ENCODE data around the gene KIF1B.
"Not testable (repeated sequence)": the region's sequence is repeated elsewhere in the genome, so short reads cannot be mapped to it uniquely, and the experiment has no call there.

KIF1B gene

DNA sequence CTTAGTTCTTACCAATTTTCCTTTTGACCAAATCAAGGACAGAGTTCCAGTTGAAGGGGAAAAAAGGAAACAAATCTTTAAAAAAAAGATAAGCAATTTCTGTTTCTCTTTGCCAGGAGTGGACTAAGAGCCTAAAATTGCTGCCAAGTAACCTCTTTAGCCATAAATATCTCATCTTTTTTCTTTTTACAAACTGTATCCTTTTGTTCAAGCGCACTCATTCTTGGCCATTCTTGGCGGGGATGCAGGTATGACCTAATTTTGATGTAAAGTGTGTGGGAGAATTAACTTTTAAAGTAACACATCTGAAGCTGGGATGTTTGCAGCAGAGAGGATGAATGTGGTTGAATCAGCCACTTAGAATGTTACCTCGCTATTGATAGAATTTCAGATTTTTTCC lies 13.4 kb upstream of the KIF1B start:
- no peak for DNase-seq

DNA sequence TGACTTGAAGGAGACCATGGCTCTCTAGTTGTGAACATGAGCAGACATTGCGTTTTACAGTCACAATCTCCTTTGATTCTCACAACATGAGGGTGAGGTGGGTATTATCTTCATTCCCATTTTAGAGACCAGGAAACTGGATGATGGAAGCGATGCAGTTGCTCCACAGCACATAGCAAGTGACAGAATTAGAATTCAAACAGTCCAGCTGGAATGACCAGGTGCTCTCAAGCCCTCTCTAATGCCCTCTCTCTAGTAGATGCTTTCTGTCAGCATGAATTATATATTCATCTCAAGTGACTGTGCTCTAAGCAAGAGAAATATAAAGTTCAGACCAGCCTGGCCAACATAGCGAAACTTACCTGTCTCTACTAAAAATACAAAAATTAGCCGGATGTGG lies 9.8 kb upstream of the KIF1B start:
- no peak for DNase-seq

DNA sequence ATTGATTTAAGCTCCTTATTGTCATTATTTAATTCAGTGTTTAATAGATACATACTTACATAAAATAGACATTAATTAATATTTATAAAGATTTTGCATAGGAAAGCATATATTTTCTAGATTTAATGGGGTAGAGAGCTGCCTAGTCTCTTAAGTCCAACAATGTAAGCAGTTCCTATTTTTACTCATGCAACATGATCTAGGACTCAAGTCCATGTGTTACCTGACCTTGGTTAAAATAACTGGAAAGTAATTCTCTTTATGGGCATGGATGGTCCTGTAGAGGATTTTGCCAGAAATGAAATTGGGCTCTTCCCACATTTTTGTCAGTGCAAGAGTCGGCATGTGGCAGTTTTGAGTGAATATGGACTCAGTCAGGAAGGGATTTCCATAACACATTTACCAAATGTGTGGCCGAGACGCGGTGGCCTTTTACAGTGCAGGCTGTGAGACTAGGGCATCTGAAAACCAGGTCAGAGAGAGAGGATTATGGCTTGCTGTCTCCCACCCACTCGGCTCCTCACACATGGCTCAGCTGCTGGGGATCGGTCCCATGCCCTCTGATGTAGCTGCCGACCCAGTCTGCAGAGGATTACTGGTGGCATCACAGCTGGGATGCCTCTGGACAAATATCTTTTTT lies 6.2 kb upstream of the KIF1B start:
- DNase-seq = no peak

DNA sequence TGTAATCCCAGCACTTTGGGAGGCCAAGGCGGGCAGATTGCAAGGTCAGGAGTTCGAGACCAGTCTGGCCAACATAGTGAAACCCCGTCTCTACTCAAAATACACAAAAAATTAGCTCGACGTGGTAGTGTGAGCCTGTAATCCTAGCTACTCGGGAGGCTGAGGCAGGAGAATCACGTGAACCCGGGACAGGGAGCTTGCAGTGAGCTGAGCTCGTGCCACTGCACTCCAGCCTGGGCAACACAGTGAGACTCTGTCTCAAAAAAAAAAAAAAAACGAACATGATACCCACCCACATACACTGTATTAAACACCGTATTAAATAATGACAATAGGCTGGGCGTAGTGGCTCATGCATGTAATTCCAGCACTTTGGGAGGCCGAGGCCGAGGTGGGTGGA lies 5.2 kb upstream of the KIF1B start:
- DNase-seq = not testable (repeated sequence)

DNA sequence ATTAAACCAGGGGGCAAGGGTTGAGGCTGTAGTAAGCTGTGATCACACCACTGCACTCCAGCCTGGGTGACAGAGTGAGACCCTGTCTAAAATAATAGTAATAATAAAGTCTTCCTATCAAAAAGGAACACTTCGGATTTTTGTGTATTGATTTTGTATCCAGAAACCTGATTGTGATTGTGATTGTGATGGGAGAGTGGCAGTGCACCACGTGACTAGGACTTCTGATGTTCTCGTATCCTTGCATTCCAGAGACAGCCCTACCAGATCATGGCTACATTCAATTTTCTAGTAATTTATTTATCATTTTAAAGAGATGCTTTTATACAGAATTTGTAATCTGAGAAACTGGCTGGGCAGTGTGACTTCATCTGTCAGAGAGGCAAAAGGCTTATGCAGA lies 2.6 kb upstream of the KIF1B start:
- DNase-seq = no peak

DNA sequence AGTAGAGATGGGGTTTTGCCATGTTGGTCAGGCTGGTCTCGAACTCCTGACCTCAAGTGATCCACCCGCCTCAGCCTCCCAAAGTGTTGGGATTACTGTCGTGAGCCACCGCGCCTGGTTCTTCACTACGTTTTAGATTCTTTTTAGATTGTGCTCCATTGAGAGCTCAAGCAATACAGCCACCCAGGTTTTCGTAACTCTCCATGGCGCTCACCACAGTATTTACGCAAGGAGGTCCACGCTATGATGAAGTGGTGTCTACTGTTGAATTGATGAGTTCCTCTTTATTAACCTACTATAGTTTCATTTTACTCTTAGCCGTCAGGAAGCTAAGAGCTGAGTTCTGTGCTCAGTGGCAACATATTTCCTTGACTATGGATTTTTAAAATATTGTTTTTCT lies 1.8 kb upstream of the KIF1B start:
- no peak for DNase-seq

DNA sequence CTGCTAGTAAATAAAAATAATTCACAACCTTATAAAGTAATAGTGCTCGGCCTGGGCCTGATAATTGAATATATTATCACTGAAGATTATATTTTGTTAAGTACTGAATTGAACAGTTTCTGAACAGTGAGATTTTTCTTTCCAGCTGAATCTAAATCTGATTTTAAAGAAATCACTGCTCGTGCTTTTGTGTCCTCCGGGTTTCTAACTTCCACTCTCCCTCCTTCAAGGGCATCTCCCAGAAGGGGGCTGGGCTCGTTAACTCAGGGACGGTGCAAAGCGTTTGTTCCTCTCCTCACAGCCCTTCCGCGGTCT lies 823 bp upstream of the KIF1B start:
- DNase-seq = no peak

DNA sequence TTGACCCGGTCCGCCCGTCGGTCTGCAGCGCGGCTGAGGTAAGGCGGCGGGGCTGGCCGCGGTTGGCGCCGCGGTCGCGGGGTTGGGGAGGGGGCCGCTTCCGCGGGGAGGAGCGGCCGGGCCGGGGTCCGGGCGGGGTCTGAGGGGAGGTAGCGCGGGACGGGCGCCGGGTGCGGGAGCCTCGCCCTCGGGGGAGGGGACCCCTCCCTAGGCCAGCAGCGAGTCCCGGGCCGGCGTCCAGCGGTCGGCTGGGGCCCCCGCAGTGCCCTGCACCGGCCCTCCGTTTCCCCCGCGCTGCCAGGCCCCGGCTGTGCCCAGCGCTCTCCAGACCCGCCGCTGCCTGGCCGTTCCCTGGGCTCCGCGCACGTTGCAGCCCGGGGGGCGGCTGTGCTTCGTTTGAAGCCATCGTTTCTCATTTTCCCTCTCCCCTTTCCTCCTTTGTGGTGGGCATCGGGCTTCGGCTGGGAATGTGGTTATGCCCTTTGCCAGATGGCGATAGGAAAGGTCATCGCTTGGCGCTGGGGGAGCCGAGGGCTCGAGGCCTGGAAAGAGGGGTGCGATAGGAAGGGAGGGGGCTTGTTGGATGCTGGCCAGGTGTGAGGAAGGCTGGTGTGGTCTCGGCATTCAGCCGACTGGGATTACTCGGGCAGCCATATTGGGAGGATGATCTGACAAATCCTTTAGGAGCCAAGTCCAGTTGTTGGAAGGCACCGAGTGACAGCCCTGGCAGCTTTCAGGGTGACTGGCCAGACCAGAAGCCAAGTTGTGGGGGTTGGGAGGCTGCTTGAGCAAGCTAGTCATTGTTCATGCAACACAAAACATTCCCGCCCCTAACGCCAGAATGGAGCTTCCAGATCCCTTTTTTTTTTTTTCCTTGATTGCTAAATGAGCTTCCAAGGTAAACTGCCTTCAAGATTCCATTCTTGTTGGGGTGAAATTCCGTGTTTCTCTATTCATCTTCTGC lies 753 bp downstream of the KIF1B start:
- no peak for DNase-seq

DNA sequence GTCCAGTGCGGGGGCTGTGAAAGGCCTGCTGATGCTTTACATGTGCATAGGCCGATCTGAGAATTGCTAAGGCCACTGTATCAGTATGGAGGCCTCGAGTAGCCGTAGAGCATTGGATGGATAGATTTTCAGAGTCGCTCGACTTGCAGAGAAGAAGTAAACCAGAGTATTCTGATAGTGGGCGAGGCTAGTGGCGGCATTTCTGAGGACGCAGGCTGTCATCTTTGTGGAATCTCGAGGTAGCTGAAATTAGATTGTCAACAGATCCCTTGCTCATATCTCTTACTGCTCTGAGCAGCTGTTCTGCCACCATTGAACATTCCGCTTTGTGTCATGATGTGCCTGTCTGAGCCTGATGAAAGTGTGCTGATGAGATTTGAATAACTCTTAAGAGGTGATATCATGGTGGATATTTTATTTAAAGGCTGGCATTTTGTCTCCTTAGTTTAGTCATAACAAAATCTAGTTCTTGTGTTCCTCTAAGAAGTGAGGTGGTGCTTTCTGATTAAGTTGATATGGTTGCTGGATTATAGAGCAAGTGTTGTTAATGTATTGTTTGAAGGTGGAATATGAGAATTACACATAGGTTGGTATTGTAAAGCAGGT lies 1.5 kb downstream of the KIF1B start:
- DNase-seq = no peak

DNA sequence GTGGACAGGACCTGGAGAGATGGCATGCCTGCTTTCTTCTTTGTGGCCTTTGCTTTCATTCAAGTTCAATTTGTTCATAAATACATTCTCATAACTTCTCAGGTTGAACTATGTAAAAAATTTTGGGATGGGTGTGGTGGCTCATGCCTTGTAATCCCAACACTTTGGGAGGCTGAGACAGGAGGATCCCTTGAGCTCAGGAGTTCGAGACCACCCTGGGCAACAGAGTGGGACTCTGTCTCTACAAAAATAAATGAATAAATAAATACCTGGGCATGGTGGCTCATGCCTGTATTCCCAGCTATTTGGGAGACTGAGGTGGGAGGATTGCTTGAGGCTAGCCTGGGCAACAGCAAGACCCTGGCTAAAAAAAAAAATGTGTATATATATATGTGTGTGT lies 2.1 kb downstream of the KIF1B start:
- no peak for DNase-seq

DNA sequence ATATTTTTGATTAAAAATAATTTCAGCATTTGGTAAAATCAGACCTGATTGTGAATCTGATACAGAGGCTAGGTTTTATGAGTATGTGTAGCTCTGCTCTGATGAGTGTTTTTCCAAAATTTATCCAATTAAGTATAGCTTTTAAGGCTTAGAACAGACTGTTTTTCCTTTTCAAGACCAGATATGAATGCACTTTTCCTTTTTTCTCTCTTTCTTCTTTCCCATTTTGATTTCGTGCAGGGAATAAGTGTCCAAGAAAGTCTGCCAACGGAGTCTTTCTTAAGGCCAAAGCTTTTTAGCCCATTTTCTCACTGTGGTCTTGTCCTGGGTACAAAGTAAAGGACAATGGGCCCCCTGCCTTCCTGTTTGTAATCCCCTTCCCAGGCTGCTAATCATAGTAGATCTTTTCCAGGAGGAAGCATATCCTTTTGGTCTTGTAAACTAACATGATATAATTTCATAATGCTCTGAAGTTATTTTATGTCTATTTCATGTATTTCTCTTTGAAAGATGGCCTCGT lies 2.9 kb downstream of the KIF1B start:
- DNase-seq = no peak

DNA sequence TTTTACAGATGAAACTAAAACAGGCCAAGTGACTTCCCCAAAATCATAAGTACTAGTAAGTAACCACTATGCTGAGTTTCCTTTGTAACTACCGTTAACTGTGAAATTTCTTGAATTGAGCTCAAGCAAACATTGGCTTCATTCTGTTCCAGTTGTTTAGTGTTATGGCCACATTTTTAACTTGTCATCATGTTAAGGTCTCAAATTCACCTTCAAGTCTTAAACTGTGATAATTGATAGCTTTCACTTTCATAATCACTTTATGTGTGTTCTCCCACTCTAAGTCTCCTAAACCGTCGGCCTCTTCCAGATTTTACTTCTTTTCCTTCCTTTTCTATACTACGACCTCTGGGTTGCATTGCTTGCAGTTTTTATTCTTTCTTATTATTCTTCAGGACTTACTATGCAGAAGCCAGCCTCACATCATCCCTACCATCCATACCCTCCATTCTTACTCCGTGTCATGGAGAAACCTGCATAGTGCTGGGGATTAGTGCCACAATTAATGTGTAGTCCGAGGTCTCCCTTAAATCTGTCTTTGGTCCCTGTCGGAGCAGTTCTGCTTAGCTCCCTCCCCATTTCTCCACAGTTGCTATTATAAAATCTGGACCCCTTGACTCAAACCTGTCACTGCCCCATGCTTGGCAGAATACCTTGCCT lies 5.8 kb downstream of the KIF1B start:
- DNase-seq = no peak

DNA sequence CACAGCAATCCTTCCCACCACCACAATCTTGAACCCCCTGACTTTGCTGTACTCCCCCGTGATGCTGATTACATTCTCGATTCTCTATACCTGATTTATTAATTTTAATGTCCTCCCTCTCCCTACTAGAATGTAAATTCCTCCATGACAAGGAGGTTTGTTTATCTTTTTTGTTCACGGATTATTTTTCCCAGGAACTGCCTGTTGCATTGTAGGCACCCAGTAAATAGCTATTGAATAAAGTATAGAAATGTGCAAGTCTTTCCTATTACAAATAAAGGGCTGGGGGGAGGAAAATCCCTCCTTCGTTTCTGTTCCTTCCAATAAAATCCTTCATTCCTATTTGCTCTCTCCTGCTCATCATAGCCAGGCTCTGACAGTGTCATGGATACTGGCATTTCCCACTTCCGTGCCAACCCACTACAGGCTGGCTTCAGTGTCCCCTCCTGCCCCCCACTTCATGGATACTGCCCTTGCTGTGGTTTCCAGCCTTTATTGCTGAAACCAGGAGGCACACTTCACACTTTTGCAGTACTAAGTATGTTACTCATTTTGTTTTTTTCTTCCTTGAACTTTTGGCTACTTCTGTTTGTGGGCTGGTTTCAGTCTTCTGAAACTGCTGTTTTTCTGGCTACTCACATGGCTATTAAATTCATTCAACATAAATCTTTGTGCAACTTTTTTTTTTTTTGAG lies 7.5 kb downstream of the KIF1B start:
- DNase-seq = no peak

DNA sequence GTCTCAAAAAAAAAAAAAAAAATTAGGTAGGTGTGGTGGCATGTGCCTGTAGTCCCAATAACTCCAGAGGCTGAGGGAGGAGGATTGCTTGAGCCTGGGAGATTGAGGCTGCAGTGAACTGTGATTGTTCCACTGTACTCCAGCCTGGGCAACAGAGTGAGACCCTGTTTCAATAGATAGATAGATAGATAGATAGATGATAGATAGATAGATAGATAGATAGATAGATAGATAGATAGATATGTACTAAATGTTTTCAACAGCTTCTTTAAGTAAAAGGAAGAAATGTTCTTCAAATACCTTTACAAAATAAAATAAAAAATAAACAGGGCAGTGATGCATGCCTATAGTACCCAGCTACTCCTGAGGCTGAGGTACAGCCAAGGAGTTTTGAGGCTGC lies 9.8 kb downstream of the KIF1B start:
- DNase-seq = no peak

DNA sequence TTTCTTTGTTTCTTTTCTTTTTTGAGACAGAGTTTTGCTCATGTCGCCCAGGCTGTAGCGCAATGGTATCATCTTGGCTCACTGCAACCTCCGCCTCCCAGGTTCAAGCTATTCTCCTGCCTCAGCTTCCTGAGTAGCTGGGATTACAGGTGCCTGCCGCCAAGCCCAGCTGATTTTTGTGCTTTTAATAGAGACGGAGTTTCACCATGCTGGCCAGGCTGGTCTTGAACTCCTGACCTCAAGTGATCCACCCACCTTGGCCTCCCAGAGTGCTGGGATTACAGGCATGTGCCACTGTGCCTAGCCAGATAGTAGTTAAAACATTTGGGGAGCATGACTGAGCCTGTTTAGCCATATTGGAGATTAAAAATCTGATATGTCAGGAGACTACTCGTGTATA lies 10.3 kb downstream of the KIF1B start:
- DNase-seq = not testable (repeated sequence)

DNA sequence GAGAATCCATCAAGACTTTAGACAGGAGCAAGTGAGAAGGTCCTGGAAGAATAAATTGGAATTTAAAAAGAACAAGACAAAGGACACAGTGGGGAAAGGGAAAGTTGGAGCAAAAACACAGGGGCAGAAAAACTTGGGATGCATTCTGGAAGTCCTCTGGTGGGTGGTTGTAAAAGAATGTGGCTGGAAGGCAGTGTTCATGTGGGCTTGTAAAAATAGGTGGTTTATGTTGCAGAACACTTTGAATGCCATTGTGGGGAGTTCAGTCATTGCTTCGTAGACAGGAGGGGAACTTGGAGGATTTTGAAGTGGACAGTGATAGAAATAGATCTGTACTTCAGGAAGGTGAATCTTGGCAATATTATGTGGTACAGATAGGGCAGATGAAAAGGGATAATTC lies 15.2 kb downstream of the KIF1B start:
- no peak for DNase-seq

DNA sequence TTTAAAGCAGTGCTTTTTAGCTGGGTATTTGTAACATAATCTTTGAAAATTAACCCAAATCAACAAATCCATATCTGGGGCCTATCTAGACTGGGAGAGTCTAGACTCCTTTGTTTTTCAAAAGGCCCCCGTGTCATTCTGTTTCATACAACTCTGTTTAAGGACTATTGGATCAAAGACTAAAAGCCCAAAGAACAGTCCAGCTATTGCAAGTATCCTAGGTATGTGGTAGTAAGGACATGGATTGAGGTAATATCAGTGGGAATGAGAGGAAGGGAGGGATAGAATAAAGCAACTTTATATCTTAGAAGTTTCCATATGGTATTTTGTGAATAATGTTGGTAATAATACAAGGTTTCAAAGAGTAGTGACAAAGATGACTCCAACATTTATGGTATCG lies 18.2 kb downstream of the KIF1B start:
- no peak for DNase-seq

DNA sequence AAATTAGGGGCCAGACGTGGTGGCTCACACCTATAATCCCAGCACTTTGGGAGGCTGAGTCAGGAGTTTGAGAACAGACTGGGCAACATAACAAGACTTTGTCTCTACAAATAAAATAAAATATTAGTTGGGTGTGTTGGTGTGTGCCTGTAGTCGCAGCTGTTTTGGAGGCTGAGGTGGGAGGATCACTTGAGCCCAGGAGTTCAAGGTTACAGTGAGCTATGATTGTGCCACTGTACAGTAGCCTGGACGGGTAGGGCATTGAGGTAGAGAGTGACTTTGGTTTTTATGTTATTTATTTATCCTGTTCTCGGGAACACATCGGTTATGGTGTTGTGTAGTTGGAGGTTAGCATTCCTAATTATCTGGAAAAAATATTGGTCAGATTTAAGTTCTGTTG lies 19.5 kb downstream of the KIF1B start:
- DNase-seq = no peak

DNA sequence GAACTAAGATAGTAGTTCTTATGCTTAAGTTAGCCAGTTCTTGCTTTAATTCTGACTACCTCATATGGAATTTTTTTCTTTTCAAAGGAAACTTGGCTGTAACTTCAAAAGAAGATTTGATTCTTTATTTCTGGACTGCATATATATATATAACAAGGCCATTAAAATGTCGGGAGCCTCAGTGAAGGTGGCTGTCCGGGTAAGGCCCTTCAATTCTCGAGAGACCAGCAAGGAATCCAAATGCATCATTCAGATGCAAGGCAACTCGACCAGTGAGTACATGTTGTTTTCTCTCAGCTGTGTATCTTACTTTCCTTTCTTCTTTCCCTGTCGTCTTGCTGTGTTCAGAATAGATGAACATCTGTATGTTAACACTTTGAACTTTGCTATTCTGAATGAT lies 21.8 kb downstream of the KIF1B start:
- no peak for DNase-seq

DNA sequence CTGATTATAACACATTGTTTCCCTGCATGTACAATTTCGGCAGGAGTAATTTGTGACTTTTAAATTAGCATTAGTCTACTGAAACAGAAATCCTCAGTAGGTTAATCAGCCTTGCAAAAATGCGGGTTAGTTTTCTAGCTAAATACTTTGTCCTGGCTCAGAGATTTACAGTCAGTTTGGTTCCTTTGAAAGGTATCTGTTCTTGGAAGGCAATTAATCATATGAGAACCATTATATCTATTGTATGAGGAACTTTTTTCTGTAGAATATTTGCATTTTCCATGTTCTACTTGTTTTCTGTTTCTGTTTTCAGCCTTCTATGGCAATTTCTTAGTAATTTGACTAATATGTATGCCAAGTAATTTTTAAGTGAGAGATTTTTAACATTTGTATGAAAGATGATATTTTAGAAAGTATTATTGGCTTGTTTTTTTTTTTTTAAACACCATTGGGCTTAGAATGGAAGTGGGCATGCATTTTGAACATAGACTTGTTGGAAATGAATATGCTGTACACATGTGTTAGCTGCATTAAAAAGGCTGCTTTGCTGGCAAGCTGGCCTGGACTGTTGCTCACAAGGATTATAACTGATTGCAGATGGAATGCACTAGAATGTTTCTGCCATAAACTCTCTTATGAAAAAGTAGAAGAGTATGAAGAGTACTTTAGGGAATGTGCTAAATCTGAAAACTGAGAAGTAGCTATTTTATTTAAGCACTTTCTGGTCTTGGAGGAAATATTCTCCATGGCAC lies 26.2 kb downstream of the KIF1B start:
- DNase-seq = no peak

DNA sequence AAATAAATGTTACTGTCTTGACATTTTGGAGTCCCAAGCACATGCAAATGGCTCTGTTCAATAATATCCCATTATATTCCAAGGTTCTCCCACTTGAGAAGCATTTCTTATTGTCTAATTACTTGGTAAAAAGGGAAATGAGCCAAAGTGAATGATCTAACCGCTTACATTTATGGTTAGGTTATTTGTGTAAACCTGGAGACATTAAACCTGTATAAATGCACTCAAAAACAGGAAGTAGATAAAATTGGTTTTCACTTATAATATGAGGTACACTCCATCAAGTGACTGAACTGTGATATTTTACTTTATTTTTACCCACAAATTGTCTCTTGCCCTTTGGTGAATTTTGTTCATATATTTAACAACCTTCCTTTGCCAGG lies 26.8 kb downstream of the KIF1B start:
- DNase-seq = no peak

DNA sequence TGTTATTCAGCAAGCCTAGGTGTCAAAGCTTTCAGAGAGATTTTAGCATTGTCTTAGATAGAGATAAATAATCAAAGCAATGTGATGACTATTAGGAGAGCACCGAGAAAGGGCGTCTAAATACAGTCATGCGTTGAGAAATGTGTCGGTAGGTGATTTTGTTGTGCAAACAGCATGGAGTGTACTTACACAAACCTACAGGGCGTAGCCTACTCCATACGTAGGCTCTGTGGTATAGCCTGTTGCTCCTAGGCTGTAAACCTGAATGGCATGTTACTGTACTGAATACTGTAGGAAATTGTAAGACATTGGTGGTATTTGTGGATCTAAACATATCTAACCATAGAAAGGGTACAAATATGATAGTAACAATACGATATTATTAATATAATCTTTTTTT lies 31.8 kb downstream of the KIF1B start:
- no peak for DNase-seq
